Mesothelial cell of epicardium (in vitro differentiated cells): ENCODE results near the gene EFCAB6. TPM values are rescaled to one million over a fixed set of nuclear protein-coding genes. Genes with fewer than 3 reads are reported as not detected.
A peak's percentile ranks its signal among the peaks of the same experiment; 100 is the strongest.

Experiments used
- DNase-seq, 2 experiments: peaks; one replicate each; pipeline ENCODE4 v3.0.0; 2021; ENCODE audit warnings: low spot score in 2 of 2; ENCODE audit not compliant: unreplicated experiment in 2 of 2
- H3K27ac Mint-ChIP-seq: 2 replicates; pipeline ENCODE4 v1.8.0; 2021; ENCODE audit warnings: mixed read lengths
- H3K27me3 Mint-ChIP-seq: 2 replicates; pipeline ENCODE4 v1.8.0; 2021; ENCODE audit warnings: low read depth, mixed read lengths
- H3K36me3 Mint-ChIP-seq: 2 replicates; pipeline ENCODE4 v1.8.0; 2021; ENCODE audit warnings: mixed read lengths
- H3K4me1 Mint-ChIP-seq: 2 replicates; pipeline ENCODE4 v1.8.0; 2021; ENCODE audit warnings: mixed read lengths
- H3K4me3 Mint-ChIP-seq: 2 replicates; pipeline ENCODE4 v1.8.0; 2021; ENCODE audit warnings: mild to moderate bottlenecking, moderate library complexity, mixed read lengths
- H3K9me3 Mint-ChIP-seq: 2 replicates; pipeline ENCODE4 v1.8.0; 2021; ENCODE audit warnings: mixed read lengths
- CTCF ChIP-seq: fragments of 200-600 bp; sonication (generic); IDR thresholded peaks from one replicate; pipeline ENCODE4 v1.5.0; 2021; ENCODE audit warnings: antibody characterized with exemption; ENCODE audit not compliant: unreplicated experiment
- total RNA-seq: library from RNA; stranded (reverse); gene quantifications from 3 replicates; pipeline ENCODE4 v1.2.1, GENCODE V29; 2021

Gene EFCAB6
- total RNA-seq, result 1.6 to 2.6 TPM (median 2.6 TPM) in 3 replicates

- Mint-ChIP-seq H3K36me3 (peaks cover 5% of the 10 kb centered on the region), H3K27ac (peak within 1 kb of the TSS; percentile 94), H3K4me3 (peak within 1 kb of the TSS; percentile 89), H3K4me1 (peaks cover 24% of the 10 kb centered on the region), H3K27me3 (no peaks in the 10 kb centered on the region), H3K9me3 (no peaks in the 10 kb centered on the region)
- no peak for TF ChIP-seq CTCF
- DNase-seq, result peak; percentile 89 to 94
Observed at GRCh38 chr22:43812149-43812842, at the start of gene EFCAB6. EFCAB6 (minus strand) TSS chr22:43812305; CDS start chr22:43782318, 29,987 bp downstream.

- Mint-ChIP-seq H3K4me1 (peaks cover 2% of the 10 kb centered on the region), H3K27me3 (peaks cover 79% of the 10 kb centered on the region), H3K27ac (no peak overlapping the region), H3K36me3 (no peaks in the 10 kb centered on the region), H3K9me3 (peaks cover 10% of the 10 kb centered on the region), H3K4me3 (peak overlapping the region; percentile 63)
- no peak for TF ChIP-seq CTCF
- DNase-seq, result no peak
Observed at GRCh38 chr22:43861529-43861928, 49.4 kb upstream of the EFCAB6 start.

- Mint-ChIP-seq H3K27me3 (peaks cover 75% of the 10 kb centered on the region), H3K4me3 (peak overlapping the region; percentile 63), H3K27ac (no peak overlapping the region), H3K36me3 (no peaks in the 10 kb centered on the region), H3K9me3 (peaks cover 14% of the 10 kb centered on the region), H3K4me1 (peaks cover 2% of the 10 kb centered on the region)
- no peak for DNase-seq
- TF ChIP-seq CTCF, result no peak
Observed at GRCh38 chr22:43860831-43861230, 48.7 kb upstream of the EFCAB6 start.

- H3K9me3 Mint-ChIP-seq, result peaks cover 14% of the 10 kb centered on the region
- H3K27ac Mint-ChIP-seq, result no peak overlapping the region
- TF ChIP-seq CTCF, result no peak
- no peak overlapping the region for H3K4me3 Mint-ChIP-seq
- H3K4me1 Mint-ChIP-seq, result peaks cover 2% of the 10 kb centered on the region
- DNase-seq, result no peak
- H3K27me3 Mint-ChIP-seq, result peaks cover 68% of the 10 kb centered on the region
- H3K36me3 Mint-ChIP-seq, result no peaks in the 10 kb centered on the region
Observed at GRCh38 chr22:43860126-43860525, 48.0 kb upstream of the EFCAB6 start.

GRCh38 chr22:43859621-43860020 is 47.5 kb upstream of the EFCAB6 start:
- H3K4me3 Mint-ChIP-seq, result no peak overlapping the region
- H3K9me3 Mint-ChIP-seq, result peaks cover 14% of the 10 kb centered on the region
- peaks cover 2% of the 10 kb centered on the region for H3K4me1 Mint-ChIP-seq
- peaks cover 63% of the 10 kb centered on the region for H3K27me3 Mint-ChIP-seq
- TF ChIP-seq CTCF, result no peak
- no peaks in the 10 kb centered on the region for H3K36me3 Mint-ChIP-seq
- DNase-seq, result no peak
- no peak overlapping the region for H3K27ac Mint-ChIP-seq
